Vagina (tissue), 2 donors: Measurements from ENCODE around the gene KIF23.

Source experiments
- POLR2A ChIP-seq, 2 donors: fragments of 450-650 bp; IDR thresholded peaks; one replicate each; pipeline ENCODE4 v1.6.1; 2017; ENCODE audit warnings: antibody characterized with exemption in 2 of 2, mild to moderate bottlenecking in 2 of 2, moderate library complexity in 2 of 2
- POLR2AphosphoS5 ChIP-seq, 2 donors: sonication (generic); formaldehyde crosslinking; IDR thresholded peaks; one replicate each; pipeline ENCODE4 v1.9.0; 2017; ENCODE audit warnings: antibody characterized with exemption in 2 of 2, mild to moderate bottlenecking in 2 of 2, low read depth in 1 of 2; ENCODE audit not compliant: insufficient read depth in 1 of 2

GRCh38 chr15:69482686-69483256, 68.6 kb downstream of the KIF23 start:
- TF ChIP-seq POLR2A (IDR thresholded peaks at IDR 0.05) (no peak), POLR2AphosphoS5 (IDR thresholded peaks at IDR 0.05; ENCODE audit: insufficient read depth in 1 of 2, low read depth in 1 of 2) (no peak)
